Measurements from ENCODE around the gene PSMA3. TPM values are rescaled to one million over a fixed set of nuclear protein-coding genes. Genes with fewer than 3 reads are reported as not detected.

The PSMA3 gene
- total and polyA plus RNA-seq, 2 experiments from 2014 or later = 54.0 to 183 TPM

DNA sequence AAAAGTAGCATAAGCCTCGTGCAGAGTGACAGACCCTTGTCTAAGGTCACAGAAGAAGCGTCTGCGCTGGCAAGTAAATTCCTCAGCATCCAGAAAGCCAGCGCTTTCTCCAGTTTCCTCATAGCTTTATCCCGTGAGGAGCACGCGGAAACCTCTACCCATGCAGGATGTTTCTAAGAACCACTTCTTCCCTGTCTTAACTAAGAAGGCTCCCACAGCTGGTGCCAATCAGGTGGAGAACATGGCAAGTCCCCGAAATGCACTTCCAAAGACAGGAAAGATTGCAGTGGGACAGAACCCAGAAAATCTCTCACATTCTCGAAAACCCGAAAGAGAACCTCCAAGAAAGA, 52.7 kb downstream of the PSMA3 start:
- Histone ChIP-seq H3K4me1 (ENCODE audit: insufficient read depth) (peaks cover 22% of the 10 kb centered on the region), H3K27me3 (replicated peaks; ENCODE audit: insufficient read depth) (no peaks in the 10 kb centered on the region), H3K9me2 (ENCODE audit: insufficient read depth) (no peaks in the 10 kb centered on the region), H3K9ac (peak overlapping the region; percentile 91), H3K9me3 (ENCODE audit: low read depth) (no peaks in the 10 kb centered on the region), H2AFZ (peak overlapping the region; percentile 82; the same call in 1 of the 2 replicates), H3F3A (ENCODE audit: insufficient read depth) (peaks cover 22% of the 10 kb centered on the region), H3K79me2 (ENCODE audit: insufficient read depth) (peaks cover 83% of the 10 kb centered on the region), H3K4me3 (peak overlapping the region; percentile 94), H3K4me2 (ENCODE audit: unreplicated experiment) (peak overlapping the region; percentile 94), H4K20me1 (ENCODE audit: insufficient read depth) (peaks cover 14% of the 10 kb centered on the region; the same call in 1 of the 2 replicates), H3K36me3 (ENCODE audit: low read depth) (peaks cover 21% of the 10 kb centered on the region), H3K27ac (peak overlapping the region; percentile 97)
- WGBS, 2 experiments (ENCODE audit: low coverage in 1 of 2, low lambda C conversion rate in 2 of 2, missing lambda C conversion rate in 2 of 2) = 1 to 3% methylated on average over 10 of the region's 10 CpGs
- in situ Hi-C loops (cut with MboI) = no loop called here
- DNase-seq = peak; percentile 68
- TF ChIP-seq EZH2 (IDR thresholded peaks at IDR 0.05; ENCODE audit: insufficient read depth, poor library complexity, severe bottlenecking) (no peak), EZH2phosphoT487 (IDR thresholded peaks at IDR 0.05; ENCODE audit: insufficient read depth, low read depth) (no peak)

DNA sequence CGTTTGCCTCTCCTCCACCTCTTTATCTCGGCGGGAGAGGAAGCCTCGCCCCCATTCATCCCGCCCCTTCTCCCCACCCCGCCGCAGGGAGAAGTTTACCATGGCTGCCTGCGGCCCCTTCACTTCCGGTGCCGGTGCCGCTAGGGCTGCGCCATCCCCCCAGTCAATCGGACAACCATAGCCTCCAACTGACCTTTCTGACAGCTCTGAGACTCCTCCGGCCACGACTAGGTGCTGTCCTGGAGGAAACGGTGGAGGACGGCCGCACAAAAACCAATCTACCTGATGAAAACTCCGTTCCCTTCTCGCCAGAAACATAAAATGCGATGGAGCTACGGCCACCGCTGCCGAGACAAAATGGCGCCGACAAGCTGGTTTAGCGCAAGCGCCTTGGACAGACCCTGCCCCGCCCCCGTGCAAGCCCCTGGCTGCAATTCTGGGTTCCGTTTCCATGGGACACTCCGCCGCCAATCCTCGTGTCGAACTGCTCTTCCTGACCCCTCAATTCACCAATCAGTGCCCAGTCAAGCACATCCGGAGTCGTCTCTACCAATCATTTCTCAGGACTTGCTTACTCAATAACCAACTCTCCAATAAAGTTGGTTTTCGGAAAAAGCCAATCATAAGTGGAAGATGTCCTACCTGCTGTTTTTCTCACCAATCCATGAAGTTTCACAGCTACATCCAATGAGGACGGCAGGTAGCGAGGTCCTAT, 53.3 kb downstream of the PSMA3 start:
- Histone ChIP-seq H3K4me1 (ENCODE audit: insufficient read depth) (peaks cover 17% of the 10 kb centered on the region; the same call in 1 of the 2 replicates), H2AFZ (peak overlapping the region; percentile 85), H3K79me2 (ENCODE audit: insufficient read depth) (peaks cover 83% of the 10 kb centered on the region), H3K9me3 (ENCODE audit: low read depth) (no peaks in the 10 kb centered on the region), H3K4me3 (peak overlapping the region; percentile 94), H3K9ac (peak overlapping the region; percentile 91), H3K27ac (peak overlapping the region; percentile 97), H3K4me2 (ENCODE audit: unreplicated experiment) (peak overlapping the region; percentile 94), H3K9me2 (ENCODE audit: insufficient read depth) (no peaks in the 10 kb centered on the region), H3F3A (ENCODE audit: insufficient read depth) (peaks cover 18% of the 10 kb centered on the region), H3K36me3 (ENCODE audit: low read depth) (peaks cover 16% of the 10 kb centered on the region), H3K27me3 (replicated peaks; ENCODE audit: insufficient read depth) (no peaks in the 10 kb centered on the region), H4K20me1 (ENCODE audit: insufficient read depth) (peaks cover 14% of the 10 kb centered on the region; the same call in 1 of the 2 replicates)
- TF ChIP-seq EZH2 (IDR thresholded peaks at IDR 0.05; ENCODE audit: insufficient read depth, poor library complexity, severe bottlenecking) (no peak), EZH2phosphoT487 (IDR thresholded peaks at IDR 0.05; ENCODE audit: insufficient read depth, low read depth) (no peak)
- 0 to 1% methylated on average over 36 to 40 of the region's 40 CpGs for WGBS, 2 experiments (ENCODE audit: low coverage in 1 of 2, low lambda C conversion rate in 2 of 2, missing lambda C conversion rate in 2 of 2)
- peak; percentile 100 for DNase-seq
- in situ Hi-C loops (cut with MboI) = no loop called here

DNA sequence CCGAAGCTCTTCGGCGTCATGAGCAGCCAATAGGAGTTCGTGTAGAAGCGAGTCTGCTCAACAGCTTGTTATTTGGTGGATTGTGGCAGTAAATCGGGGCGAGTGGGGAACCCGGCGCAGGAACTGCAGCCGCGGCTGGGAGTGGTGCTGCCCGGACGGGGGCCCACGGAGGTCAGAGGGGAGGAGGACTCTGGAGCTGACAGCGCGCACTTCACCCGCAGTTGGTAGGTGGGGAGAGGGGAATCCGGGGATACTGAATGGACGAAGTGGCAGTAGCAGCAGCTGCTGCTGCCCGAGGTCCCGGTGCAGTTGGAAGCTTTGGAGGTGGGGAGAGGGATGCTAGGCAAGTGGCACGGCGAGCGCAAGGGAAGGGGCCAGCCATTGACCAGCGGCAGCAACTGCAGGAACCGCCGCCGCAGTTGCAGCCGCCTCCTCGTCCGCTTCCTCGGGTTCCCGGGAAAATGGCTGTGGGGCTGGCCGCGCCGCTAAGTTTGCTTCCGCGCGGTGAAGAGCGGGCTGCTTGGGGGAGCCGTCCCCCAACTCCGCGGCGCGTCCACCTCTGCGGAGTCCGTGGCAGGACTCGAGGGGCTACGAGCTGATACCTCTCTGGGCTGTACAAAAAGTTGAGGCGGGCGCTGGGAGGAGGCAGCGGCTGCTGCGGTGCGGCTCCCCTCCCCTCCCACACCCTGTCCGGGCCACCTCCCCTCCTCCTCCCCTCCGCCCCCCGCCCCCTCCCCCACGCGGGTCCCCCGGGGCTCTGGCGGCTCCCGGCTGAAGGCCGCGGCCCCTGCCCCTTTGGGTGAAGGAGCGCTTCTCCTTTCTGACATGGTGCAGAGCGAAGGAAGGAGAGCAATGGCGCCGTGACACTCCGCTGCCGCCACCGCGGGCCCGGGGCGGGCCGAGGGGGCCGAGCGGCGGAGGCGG, 54.1 kb downstream of the PSMA3 start, which contains the start of gene ARID4A:
TSS of gene ARID4A (plus strand) at position 79 of the 924 bp plus-strand sequence. CDS start 1,300 bp downstream, outside the sequence.
- Histone ChIP-seq H3K79me2 (ENCODE audit: insufficient read depth) (peaks cover 83% of the 10 kb centered on the region), H3K9me3 (ENCODE audit: low read depth) (no peaks in the 10 kb centered on the region), H2AFZ (peak within 1 kb of the TSS; percentile 90), H4K20me1 (ENCODE audit: insufficient read depth) (0 out of 2 replicates have a peak, but pooled peaks cover 11% of the 10 kb centered on the region), H3K27ac (peak within 1 kb of the TSS; percentile 97), H3K4me2 (ENCODE audit: unreplicated experiment) (peak within 1 kb of the TSS; percentile 94), H3K36me3 (ENCODE audit: low read depth) (peaks cover 15% of the 10 kb centered on the region), H3K4me3 (peak within 1 kb of the TSS; percentile 94), H3K4me1 (ENCODE audit: insufficient read depth) (peaks cover 17% of the 10 kb centered on the region; the same call in 1 of the 2 replicates), H3F3A (ENCODE audit: insufficient read depth) (peaks cover 18% of the 10 kb centered on the region), H3K9ac (peak within 1 kb of the TSS; percentile 91), H3K9me2 (ENCODE audit: insufficient read depth) (no peaks in the 10 kb centered on the region), H3K27me3 (replicated peaks; ENCODE audit: insufficient read depth) (no peaks in the 10 kb centered on the region)
- peak; percentile 55 for DNase-seq
- in situ Hi-C loops (cut with MboI) = no loop called here
- 1% methylated on average over 64 to 70 of the region's 79 CpGs for WGBS, 2 experiments (ENCODE audit: low coverage in 1 of 2, low lambda C conversion rate in 2 of 2, missing lambda C conversion rate in 2 of 2)
- TF ChIP-seq EZH2 (IDR thresholded peaks at IDR 0.05; ENCODE audit: insufficient read depth, poor library complexity, severe bottlenecking) (no peak), EZH2phosphoT487 (IDR thresholded peaks at IDR 0.05; ENCODE audit: insufficient read depth, low read depth) (no peak)

All from GM23248 (cell line).